ENCODE data around the gene CSTPP1.

DNA sequence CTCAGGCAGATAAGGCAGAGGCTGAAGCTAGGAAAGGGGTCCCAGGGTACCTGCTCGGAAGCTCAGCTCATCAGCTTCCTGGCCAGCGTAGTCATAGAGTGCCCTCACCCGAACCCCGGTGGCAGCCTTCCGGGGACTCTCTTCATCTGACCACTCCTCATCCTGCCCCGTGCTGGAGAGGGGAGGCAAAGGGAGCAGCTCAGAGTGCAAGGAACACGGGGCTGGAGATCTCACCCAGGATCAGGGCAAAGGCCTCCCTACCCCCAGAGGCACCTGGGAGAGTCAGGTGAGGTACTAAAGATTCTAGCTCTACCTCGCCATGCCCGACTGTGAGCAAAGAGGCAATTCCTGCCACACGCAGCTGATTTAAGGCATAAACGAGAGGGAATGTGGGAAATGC is 241.8 kb downstream of the CSTPP1 start:
- TF ChIP-seq, protein P1, sequence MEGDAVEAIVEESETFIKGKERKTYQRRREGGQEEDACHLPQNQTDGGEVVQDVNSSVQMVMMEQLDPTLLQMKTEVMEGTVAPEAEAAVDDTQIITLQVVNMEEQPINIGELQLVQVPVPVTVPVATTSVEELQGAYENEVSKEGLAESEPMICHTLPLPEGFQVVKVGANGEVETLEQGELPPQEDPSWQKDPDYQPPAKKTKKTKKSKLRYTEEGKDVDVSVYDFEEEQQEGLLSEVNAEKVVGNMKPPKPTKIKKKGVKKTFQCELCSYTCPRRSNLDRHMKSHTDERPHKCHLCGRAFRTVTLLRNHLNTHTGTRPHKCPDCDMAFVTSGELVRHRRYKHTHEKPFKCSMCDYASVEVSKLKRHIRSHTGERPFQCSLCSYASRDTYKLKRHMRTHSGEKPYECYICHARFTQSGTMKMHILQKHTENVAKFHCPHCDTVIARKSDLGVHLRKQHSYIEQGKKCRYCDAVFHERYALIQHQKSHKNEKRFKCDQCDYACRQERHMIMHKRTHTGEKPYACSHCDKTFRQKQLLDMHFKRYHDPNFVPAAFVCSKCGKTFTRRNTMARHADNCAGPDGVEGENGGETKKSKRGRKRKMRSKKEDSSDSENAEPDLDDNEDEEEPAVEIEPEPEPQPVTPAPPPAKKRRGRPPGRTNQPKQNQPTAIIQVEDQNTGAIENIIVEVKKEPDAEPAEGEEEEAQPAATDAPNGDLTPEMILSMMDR (conservative IDR thresholded peaks at IDR 0.05 in 1 of 2, IDR thresholded peaks at IDR 0.05 in 1 of 2; ENCODE audit: low read depth in 1 of 2, low read length in 2 of 2): no peak
- no peak for TF ChIP-seq EZH2 (IDR thresholded peaks at IDR 0.05; ENCODE audit: low read length, missing control alignments)
